ENCODE results near the gene TOX2. TPM values are rescaled to one million over a fixed set of nuclear protein-coding genes. Genes with fewer than 3 reads are reported as not detected.
A peak's percentile ranks its signal among the peaks of the same experiment; 100 is the strongest.

Gene TOX2
- total and polyA plus RNA-seq, 2 of the 4 experiments (the other 2 are of a cell fraction) = 1.3 to 17.5 TPM

- Histone ChIP-seq H2AK9ac (replicated peaks; ENCODE audit: low read depth, low read length, poor library complexity) (no peak overlapping the region), H3K56ac (ENCODE audit: extremely low read depth, insufficient read depth, low read length) (no peak overlapping the region), H3K4me2 (ENCODE audit: low read depth, low read length) (no peak overlapping the region), H3K9ac (ENCODE audit: low read depth, low read length) (no peak overlapping the region), H3K14ac (replicated peaks; ENCODE audit: low read depth, low read length) (0 out of 2 replicates have a peak overlapping the region, but pooled peaks have one; percentile 48), H2BK5ac (ENCODE audit: low read depth, low read length, poor library complexity, severe bottlenecking) (no peak overlapping the region), H4K91ac (ENCODE audit: insufficient read depth, low read depth, low read length) (no peak overlapping the region), H3K27me3 (ENCODE audit: control insufficient read depth, insufficient read depth, low read length) (no peaks in the 10 kb centered on the region), H2BK120ac (ENCODE audit: low read depth, low read length) (peak overlapping the region; percentile 32; the same call in 1 of the 2 replicates), H3K18ac (ENCODE audit: low read depth, low read length) (no peak overlapping the region), H3K79me1 (ENCODE audit: low read depth in 1 of 2, low read length in 2 of 2) (no peaks in the 10 kb centered on the region), H3K4me3 (ENCODE audit: insufficient read depth, low read depth, low read length) (no peak overlapping the region), H4K5ac (ENCODE audit: low read depth, low read length) (no peak overlapping the region), H2AK5ac (ENCODE audit: low read depth, low read length) (no peak overlapping the region), H2BK20ac (ENCODE audit: low read depth, low read length) (no peak overlapping the region), H2AFZ (replicated peaks; ENCODE audit: low read length, poor library complexity) (no peak overlapping the region), H3K9me1 (ENCODE audit: insufficient read depth, low read length) (peaks cover 12% of the 10 kb centered on the region), H3K27ac (ENCODE audit: insufficient read depth, low read length) (no peak overlapping the region), H4K20me1 (ENCODE audit: insufficient read depth, low read length) (no peaks in the 10 kb centered on the region), H3K4me1 (ENCODE audit: control insufficient read depth, insufficient read depth, low read length) (peaks cover 15% of the 10 kb centered on the region), H3K36me3 (ENCODE audit: control insufficient read depth, insufficient read depth, low read length) (no peaks in the 10 kb centered on the region), H3K4ac (ENCODE audit: low read depth, low read length) (no peak overlapping the region), H3K23ac (ENCODE audit: low read depth, low read length) (no peak overlapping the region), H4K8ac (ENCODE audit: low read depth in 2 of 2, low read length in 2 of 2) (no peak overlapping the region), H2BK15ac (ENCODE audit: low read depth, low read length) (0 out of 3 replicates have a peak overlapping the region, but pooled peaks have one; percentile 10), H3K9me3 (ENCODE audit: control insufficient read depth, insufficient read depth, low read length) (no peaks in the 10 kb centered on the region)
- 100% methylated on average over 3 of the region's 10 CpGs; no CpG with 5 or more reads in 1 of the 2 experiments for WGBS, 2 experiments (ENCODE audit: extremely low coverage in 2 of 2, insufficient read length in 1 of 2)
- POLR2A ChIA-PET (ENCODE audit: unreplicated experiment) = no interaction called here
- ATAC-seq (ENCODE audit: low read depth) = no peak
- dilution Hi-C loops (cut with HindIII; ENCODE audit: low sequenced_read_pairs, unreplicated experiment) = no loop called here
- CTCF ChIA-PET = interaction anchor here (0.7 to 0.9 kb wide), 2 partner anchors 286 to 330 kb away, joined by 3 read pairs; no protein-coding TSS in a partner anchor
- intact Hi-C loops (cut with micrococcal nuclease) = loop anchor here (10.0 kb wide), 1 partner anchor 134 kb away; no protein-coding TSS in a partner anchor
- in situ Hi-C loops (cut with MboI; ENCODE audit: low sequenced_read_pairs) = no loop called here
- DNase-seq = no peak
- no TSS peak for BruUV-seq (replicated peaks)
- TF ChIP-seq FOS (IDR thresholded peaks at IDR 0.05; ENCODE audit: low read depth, low read length) (no peak), USF2 (IDR thresholded peaks at IDR 0.05; ENCODE audit: low read depth, low read length) (no peak), SMC3 (IDR thresholded peaks at IDR 0.05; ENCODE audit: low read depth, low read length) (no peak), CEBPB (IDR thresholded peaks at IDR 0.05; ENCODE audit: low read depth, low read length) (no peak)
Measured at GRCh38 chr20:44079291-44079690, 164.6 kb downstream of the TOX2 start.

Measured in IMR-90 (cell line).